ENCODE data around the gene EBPL.

GRCh38 chr13:49739498-49740187 is 48.4 kb upstream of the EBPL start:
- TF ChIP-seq CTCF (IDR thresholded peaks at IDR 0.05) (no peak), CHD2 (IDR thresholded peaks at IDR 0.05; ENCODE audit: low read length, partially characterized antibody) (no peak), ZBTB33 (IDR thresholded peaks at IDR 0.05; ENCODE audit: borderline replicate concordance, low read depth) (no peak), POLR2AphosphoS5 (IDR thresholded peaks at IDR 0.05; ENCODE audit: low read depth, low read length) (no peak)

Data from SK-N-SH (cell line).